ENCODE measurements around the gene ADCYAP1R1. TPM values are rescaled to one million over a fixed set of nuclear protein-coding genes. Genes with fewer than 3 reads are reported as not detected.

Gene ADCYAP1R1
- total RNA-seq, 1 donor from 2014 or later, result not detected

- Histone ChIP-seq H3K4me3 (ENCODE audit: low read depth, low read length) (no peak overlapping the region), H3K27me3 (ENCODE audit: control insufficient read depth, insufficient read depth, low read length) (no peaks in the 10 kb centered on the region), H3K36me3 (ENCODE audit: control insufficient read depth, insufficient read depth, low read length) (no peaks in the 10 kb centered on the region)
- DNase-seq (ENCODE audit: low read depth), result no peak
- FAIRE-seq, result no peak
- TF ChIP-seq CTCF (IDR thresholded peaks at IDR 0.05; ENCODE audit: insufficient read depth, low read length, severe bottlenecking), result no peak
Measured at GRCh38 chr7:31028006-31028405, 24.1 kb upstream of the ADCYAP1R1 start.

GRCh38 chr7:31028417-31028992 is 23.6 kb upstream of the ADCYAP1R1 start:
- TF ChIP-seq CTCF (IDR thresholded peaks at IDR 0.05; ENCODE audit: insufficient read depth, low read length, severe bottlenecking), result no peak
- FAIRE-seq (no peak), DNase-seq (ENCODE audit: low read depth) (no peak)
- no peaks in the 10 kb centered on the region for H3K36me3 ChIP-seq (ENCODE audit: control insufficient read depth, insufficient read depth, low read length)
- no peak overlapping the region for H3K4me3 ChIP-seq (ENCODE audit: low read depth, low read length)
- no peaks in the 10 kb centered on the region for H3K27me3 ChIP-seq (ENCODE audit: control insufficient read depth, insufficient read depth, low read length)

GRCh38 chr7:31029251-31030042 is 22.7 kb upstream of the ADCYAP1R1 start:
- no peak for FAIRE-seq
- no peak for TF ChIP-seq CTCF (IDR thresholded peaks at IDR 0.05; ENCODE audit: insufficient read depth, low read length, severe bottlenecking)
- DNase-seq (ENCODE audit: low read depth), result no peak
- Histone ChIP-seq H3K36me3 (ENCODE audit: control insufficient read depth, insufficient read depth, low read length) (no peaks in the 10 kb centered on the region), H3K4me3 (ENCODE audit: low read depth, low read length) (no peak overlapping the region), H3K27me3 (ENCODE audit: control insufficient read depth, insufficient read depth, low read length) (no peaks in the 10 kb centered on the region)

- no peaks in the 10 kb centered on the region for H3K27me3 ChIP-seq (ENCODE audit: control insufficient read depth, insufficient read depth, low read length)
- no peak for TF ChIP-seq CTCF (IDR thresholded peaks at IDR 0.05; ENCODE audit: insufficient read depth, low read length, severe bottlenecking)
- FAIRE-seq (no peak), DNase-seq (ENCODE audit: low read depth) (no peak)
- H3K4me3 ChIP-seq (ENCODE audit: low read depth, low read length), result no peak overlapping the region
- H3K36me3 ChIP-seq (ENCODE audit: control insufficient read depth, insufficient read depth, low read length), result no peaks in the 10 kb centered on the region
Measured at GRCh38 chr7:31033674-31034300, 18.3 kb upstream of the ADCYAP1R1 start.

- FAIRE-seq, result peak; percentile 94
- H3K4me3 ChIP-seq (ENCODE audit: low read depth, low read length), result no peak overlapping the region
- no peak for DNase-seq (ENCODE audit: low read depth)
- no peak for TF ChIP-seq CTCF (IDR thresholded peaks at IDR 0.05; ENCODE audit: insufficient read depth, low read length, severe bottlenecking)
- H3K27me3 ChIP-seq (ENCODE audit: control insufficient read depth, insufficient read depth, low read length), result no peaks in the 10 kb centered on the region
- H3K36me3 ChIP-seq (ENCODE audit: control insufficient read depth, insufficient read depth, low read length), result no peaks in the 10 kb centered on the region
Measured at GRCh38 chr7:31036924-31037323, 15.2 kb upstream of the ADCYAP1R1 start.

All from bronchial epithelial cell (primary cell).